ENCODE measurements around the gene CDH2.

Gene CDH2

DNA sequence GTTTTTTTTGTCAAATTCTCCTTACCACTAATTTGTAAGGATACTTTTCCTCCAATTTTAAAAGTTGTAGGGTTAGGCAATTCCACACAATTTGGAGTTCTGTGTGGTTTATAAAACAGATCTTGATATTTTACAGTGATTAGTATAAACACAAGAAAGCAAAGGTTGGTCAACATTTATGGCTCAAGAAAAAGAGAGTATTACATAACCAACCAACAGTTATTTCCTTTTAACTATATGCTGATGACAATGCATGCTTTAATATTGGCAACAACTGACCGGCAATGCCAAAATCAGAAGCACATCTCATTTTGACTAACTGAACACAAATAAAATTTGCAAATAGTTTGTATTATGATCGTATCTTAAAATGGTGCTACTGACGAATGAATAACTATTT lies 137.2 kb downstream of the CDH2 start:
- no peak for DNase-seq

GRCh38 chr18:28039078-28039477 lies 137.9 kb downstream of the CDH2 start:
- no peak for DNase-seq

DNA sequence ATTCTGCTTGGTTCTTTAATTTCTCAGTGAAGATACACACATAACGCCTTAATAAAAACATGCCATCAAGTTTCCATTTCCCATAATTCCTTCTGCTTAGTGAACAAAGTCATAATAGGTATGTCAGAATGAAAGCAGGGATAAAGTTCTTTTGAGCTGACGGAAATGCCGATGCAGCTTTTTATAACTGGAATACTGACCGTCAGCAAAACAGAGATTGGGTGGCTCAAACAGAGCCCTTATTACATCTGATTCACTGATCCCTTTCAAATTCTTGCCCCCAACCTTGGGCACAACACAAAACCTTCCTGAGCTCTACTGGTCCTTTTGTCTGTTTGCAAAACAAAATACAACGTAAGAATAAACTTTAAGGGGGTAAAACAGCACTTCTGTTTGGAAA lies 140.4 kb downstream of the CDH2 start:
- DNase-seq: no peak

DNA sequence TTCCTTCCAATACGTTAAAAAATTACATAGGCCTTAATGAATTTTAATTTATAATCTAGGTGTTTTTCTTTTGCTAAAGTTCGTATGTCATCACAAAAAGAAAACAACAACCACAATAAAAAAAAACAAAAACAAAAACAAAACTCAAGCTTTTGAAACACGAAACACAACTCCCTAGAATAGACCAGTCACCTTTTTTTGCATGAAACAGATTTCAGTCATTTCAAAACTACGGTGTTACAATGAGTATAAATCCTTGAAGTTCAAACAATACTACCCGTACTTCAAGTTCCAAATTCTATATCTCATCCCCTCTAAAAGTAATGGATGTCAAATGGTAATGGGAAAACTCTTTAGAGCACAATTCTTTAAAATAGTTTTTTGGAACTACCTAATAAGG lies 142.4 kb downstream of the CDH2 start:
- DNase-seq: no peak

DNA sequence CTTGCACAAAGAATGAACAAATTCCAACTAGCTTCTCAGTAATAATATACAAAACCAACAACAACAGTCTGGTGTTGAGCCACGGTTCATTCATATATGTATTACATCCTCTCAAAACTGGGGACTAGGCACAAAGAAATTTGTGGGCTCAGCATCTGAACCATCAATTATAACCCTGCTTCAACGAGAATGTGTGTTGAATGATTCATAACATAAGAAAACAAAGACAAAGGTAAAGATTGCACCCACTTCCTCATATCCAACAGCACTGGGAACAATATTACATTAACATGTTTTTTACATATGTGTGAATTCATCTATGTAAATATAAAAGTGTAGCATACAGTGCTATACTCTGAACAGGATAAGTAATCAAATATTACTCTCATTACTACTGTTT lies 144.8 kb downstream of the CDH2 start:
- DNase-seq: no peak

DNA sequence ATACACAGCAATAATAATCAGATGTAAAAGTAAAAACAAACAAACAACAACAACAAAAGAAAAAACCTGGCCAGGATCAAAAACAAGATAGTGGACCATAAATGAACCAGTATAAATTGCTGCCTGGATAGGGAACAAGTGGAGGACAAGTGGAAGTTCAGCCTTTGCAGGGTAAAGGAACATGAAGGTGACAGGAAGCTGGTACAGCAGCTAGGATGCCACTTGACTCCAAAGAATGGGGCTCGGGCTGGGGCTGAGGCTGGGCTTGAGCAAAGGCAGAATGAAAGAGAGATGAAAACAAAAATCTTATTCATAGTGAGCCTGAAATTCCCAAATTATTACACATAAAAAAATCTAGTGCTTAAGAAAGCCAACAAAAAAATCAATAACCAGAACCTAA lies 146.5 kb downstream of the CDH2 start:
- no peak for DNase-seq

GRCh38 chr18:28027755-28028154 lies 149.2 kb downstream of the CDH2 start:
- DNase-seq: no peak

DNA sequence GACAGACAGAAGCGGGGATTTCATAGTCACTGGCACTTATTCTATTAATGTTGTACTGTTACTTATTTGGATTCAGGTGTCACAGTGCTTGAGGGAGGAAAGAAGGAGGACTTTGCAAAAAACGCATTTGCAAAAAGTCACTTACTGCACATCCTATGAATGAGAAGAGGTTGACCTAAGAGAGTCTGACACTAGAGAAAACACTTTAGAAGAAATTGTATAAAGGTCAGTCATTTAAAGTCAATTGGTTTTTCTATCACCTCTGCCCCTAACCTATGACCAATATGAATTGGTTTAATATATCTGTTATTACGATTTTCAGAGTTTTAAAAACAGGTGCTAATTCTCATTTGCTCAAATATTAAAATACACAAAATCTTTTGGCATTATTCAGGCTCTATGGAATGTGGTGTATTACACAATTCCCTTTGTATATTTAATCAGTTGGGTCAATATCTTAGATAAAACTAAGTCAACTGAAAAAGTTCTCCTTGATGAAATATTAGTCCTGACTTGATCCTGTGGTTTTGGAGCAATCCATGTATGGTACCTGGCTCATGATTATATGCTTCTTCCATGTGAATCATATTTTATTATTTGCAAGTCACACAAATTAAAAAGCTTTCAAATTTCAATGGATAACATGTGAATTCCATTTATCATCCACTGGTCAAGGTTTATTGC lies 157.4 kb downstream of the CDH2 start:
- no peak for DNase-seq

DNA sequence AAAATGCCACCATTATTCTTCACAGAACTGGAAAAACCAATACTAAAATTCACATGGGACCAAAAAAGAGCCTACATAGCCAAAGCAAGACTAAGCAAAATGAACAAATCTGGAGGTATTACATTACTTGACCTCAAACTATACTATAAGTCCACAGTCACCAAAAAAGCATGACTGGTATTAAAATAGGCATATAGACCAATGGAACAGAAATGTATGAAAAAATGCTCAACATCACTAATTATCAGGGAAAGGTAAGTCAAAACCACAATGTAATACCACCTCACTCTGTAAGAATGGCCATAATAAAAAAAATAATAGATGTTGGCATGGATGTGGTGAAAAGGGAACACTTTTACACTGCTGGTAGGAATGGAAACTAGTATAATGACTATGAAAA lies 158.6 kb downstream of the CDH2 start:
- no peak for DNase-seq

- DNase-seq: no peak
Observed at GRCh38 chr18:28015671-28016070, 161.3 kb downstream of the CDH2 start.

- DNase-seq: no peak
Observed at GRCh38 chr18:28013066-28013465, 163.9 kb downstream of the CDH2 start.

- DNase-seq: no peak
Observed at GRCh38 chr18:28012336-28012735, 164.6 kb downstream of the CDH2 start.

- no peak for DNase-seq
Observed at GRCh38 chr18:28009589-28009988, 167.3 kb downstream of the CDH2 start.

DNA sequence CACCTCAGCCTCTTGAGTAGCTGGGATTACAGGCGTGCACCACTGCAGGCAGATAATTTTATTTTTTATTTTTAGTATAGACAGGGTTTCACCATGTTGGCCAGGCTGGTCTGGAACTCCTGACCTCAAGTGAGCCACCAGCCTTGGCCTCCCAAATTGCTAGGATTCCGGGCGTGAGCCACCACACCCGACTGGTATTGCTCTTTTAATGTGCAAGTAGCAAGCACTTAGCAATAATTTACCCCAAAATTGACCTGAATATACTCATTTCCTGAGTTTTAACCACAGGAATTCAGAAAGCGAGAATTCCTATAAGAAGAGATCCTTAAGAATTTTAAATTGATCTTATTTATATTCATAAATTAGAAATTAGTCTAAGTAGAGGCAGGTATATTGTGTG lies 169.1 kb downstream of the CDH2 start:
- DNase-seq: no peak

DNA sequence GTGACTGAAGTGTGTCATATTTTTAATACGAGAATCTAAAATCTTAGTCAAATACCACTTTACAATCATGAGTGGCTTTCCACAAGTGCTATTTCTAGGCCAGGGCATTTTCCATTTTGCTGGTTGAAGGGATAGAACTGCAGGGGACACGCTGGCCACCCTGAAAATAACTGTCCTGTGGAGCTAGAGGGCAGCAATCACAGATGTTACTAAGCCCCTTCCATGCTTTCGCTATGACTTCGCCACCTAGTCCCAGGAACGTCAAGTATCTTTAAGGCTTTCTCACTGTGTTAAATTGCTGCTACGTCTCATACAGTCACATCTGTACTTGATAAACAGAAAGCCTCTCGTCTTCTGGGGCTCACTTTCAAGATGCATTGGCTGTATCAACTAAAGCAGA lies 171.8 kb downstream of the CDH2 start:
- DNase-seq: no peak

- DNase-seq: no peak
Observed at GRCh38 chr18:28004606-28005005, 172.3 kb downstream of the CDH2 start.

GRCh38 chr18:28003451-28003850 lies 173.5 kb downstream of the CDH2 start:
- no peak for DNase-seq

DNA sequence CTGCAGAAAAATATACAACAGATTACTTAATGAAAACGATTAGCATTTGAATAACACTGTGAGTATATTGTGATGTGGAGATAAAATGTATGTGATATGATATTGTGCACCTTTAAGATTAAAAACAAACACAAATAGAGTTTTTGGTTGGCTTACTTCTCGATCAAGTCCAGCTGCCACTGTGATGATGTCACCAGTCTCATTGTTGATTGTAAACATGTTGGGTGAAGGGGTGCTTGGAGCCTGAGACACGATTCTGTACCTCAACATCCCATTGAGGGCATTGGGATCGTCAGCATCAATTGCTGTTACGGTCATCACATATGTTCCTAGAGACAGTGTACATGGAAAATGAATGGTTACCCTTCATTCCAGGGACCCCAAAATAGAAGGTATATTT lies 174.1 kb downstream of the CDH2 start:
- DNase-seq: no peak

DNA sequence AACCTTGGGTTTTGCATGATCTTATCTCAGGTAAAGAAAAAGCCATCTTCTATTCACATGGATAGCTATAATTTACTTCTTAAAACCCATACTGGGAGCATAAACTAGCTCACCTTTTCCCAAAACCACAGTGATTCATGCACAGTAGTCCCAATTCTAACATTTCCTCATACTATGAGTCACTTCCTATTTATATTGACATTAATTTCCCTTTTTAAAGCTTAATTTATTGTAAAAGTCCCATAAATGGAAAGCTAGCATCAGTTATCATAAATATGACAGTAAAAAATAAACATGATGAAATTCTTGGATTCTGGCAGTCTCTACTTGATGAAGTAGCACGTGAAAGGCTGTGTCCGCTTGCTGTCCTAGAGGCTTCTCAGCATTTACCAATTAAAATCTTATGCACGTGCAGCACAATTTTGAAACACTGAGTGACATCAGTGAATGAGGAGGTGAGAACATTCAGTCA lies 180.1 kb downstream of the CDH2 start:
- DNase-seq: no peak

DNA sequence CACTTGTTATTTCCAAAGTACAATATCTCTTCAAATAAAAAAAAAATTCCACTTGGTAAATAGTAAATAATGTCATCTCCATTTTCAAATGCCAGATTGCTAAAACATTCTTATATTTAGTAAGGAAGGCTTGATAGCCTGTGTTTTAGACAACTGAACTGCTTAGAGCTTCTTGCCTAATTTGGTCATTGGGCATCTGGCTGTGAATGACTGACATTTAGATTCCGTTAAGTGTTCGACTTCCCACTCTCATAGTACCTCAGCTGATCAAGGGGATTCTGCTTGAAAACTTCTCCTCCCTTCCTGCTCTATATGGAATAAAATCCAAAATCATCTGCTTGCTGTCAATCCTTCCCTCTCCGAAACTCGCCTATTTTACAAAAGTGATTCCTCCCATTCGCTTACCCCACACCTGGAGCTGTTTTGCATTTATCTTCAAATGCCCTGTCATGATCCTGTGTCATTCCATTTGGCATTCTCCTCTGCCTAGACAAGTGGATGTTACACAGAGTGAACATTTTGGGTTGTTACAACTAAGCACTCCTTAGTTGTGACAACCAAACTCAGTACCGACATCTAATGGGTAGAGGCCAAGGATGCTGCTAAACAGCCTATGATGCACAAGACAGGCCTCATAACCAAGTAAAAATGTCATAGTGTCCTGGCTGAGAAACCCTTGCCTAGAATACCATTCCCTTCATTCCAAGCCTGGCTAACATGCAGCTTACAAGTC lies 181.0 kb downstream of the CDH2 start:
- no peak for DNase-seq

GRCh38 chr18:27994571-27994970 lies 182.4 kb downstream of the CDH2 start:
- no peak for DNase-seq

GRCh38 chr18:27991391-27991790 lies 185.5 kb downstream of the CDH2 start:
- no peak for DNase-seq

DNA sequence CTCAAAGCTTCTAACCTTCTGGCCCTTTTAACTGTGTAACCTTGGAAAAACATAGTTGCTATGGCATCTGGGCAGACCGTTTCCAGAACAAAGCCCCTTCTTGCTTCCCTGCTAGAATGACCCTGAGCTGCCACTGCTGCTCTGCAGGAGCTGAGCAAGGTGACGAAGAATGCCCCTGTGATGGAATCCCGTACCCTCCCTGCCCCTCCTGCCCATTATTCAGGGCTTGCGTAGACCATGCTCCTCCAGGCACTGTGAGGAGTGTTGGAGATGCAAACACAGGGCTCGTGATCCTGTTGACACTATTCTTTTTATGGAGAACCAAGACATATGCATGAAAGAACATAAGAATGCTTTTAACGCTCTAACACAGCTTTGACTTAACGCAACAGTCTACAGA lies 191.1 kb downstream of the CDH2 start:
- DNase-seq: no peak

- no peak for DNase-seq
Observed at GRCh38 chr18:27983780-27984179, 193.2 kb downstream of the CDH2 start.

Data from NCI-H446 treated with DMSO at 0.1 percent for 48 hours (cell line).